Keratinocyte (primary cell): Measurements from ENCODE around the gene ERG. TPM values are rescaled to one million over a fixed set of nuclear protein-coding genes. Genes with fewer than 3 reads are reported as not detected.

ENCODE experiments used
- DNase-seq: peaks from one replicate; pipeline ENCODE4 v3.0.0-alpha.2; 2011; ENCODE audit warnings: low read depth, missing footprints, low spot score
- FAIRE-seq: peaks from 2 replicates; lab custom pipeline; 2011; peaks lifted over from hg19 to GRCh38; lab: Jason Lieb, UNC
- H2AFZ ChIP-seq: 2 replicates; pipeline ENCODE4 v1.6.0; 2012; ENCODE audit warnings: low read length, control low read depth, inconsistent platforms; ENCODE audit not compliant: control insufficient read depth
- H3K27ac ChIP-seq: 2 replicates; pipeline ENCODE4 v1.5.1; 2011; ENCODE audit warnings: low read length; ENCODE audit not compliant: control insufficient read depth, insufficient read depth
- H3K27me3 ChIP-seq: 3 replicates; pipeline ENCODE4 v1.6.0; 2011; ENCODE audit warnings: low read length; ENCODE audit not compliant: control insufficient read depth, insufficient read depth; ENCODE audit errors: extremely low read depth
- H3K36me3 ChIP-seq, 2 experiments: 2 replicates in 1 of 2; 3 replicates in 1 of 2; pipeline ENCODE4 v1.5.1; 2011; ENCODE audit warnings: low read length in 2 of 2, mild to moderate bottlenecking in 1 of 2; ENCODE audit not compliant: control insufficient read depth in 2 of 2, insufficient read depth in 2 of 2; ENCODE audit errors: extremely low read depth in 1 of 2
- H3K4me1 ChIP-seq: 3 replicates; pipeline ENCODE4 v1.5.1; 2011; ENCODE audit warnings: low read length; ENCODE audit not compliant: control insufficient read depth, insufficient read depth; ENCODE audit errors: extremely low read depth
- H3K4me2 ChIP-seq: 3 replicates; pipeline ENCODE4 v1.6.0; 2011; ENCODE audit warnings: low read depth, low read length; ENCODE audit not compliant: control insufficient read depth, insufficient read depth; ENCODE audit errors: extremely low read depth
- H3K4me3 ChIP-seq, 3 experiments: fragments of 200-600 bp in 1 of 3; sonication (generic) in 1 of 3; 2 replicates in 2 of 3; 3 replicates in 1 of 3; pipeline ENCODE4 v1.5.1; 2011 to 2016; ENCODE audit warnings: low read length in 3 of 3, mild to moderate bottlenecking in 3 of 3, control low read depth in 2 of 3, inconsistent platforms in 1 of 3, low read depth in 1 of 3, mixed read lengths in 1 of 3, mixed run types in 1 of 3, moderate library complexity in 1 of 3; ENCODE audit not compliant: control insufficient read depth in 2 of 3, insufficient read depth in 2 of 3; ENCODE audit errors: extremely low read depth in 1 of 3
- H3K79me2 ChIP-seq: 2 replicates; pipeline ENCODE4 v1.6.0; 2012; ENCODE audit warnings: low read length; ENCODE audit not compliant: control insufficient read depth, insufficient read depth
- H3K9ac ChIP-seq: 3 replicates; pipeline ENCODE4 v1.6.0; 2011; ENCODE audit warnings: low read length; ENCODE audit not compliant: control insufficient read depth, insufficient read depth; ENCODE audit errors: extremely low read depth
- H3K9me1 ChIP-seq: 3 replicates; pipeline ENCODE4 v1.6.0; 2011; ENCODE audit warnings: low read length; ENCODE audit not compliant: control insufficient read depth, insufficient read depth; ENCODE audit errors: extremely low read depth
- H3K9me3 ChIP-seq: 2 replicates; pipeline ENCODE4 v1.5.1; 2012; ENCODE audit warnings: low read depth, low read length; ENCODE audit not compliant: control insufficient read depth
- H4K20me1 ChIP-seq: 3 replicates; pipeline ENCODE4 v1.6.0; 2011; ENCODE audit warnings: low read length; ENCODE audit not compliant: control insufficient read depth, insufficient read depth; ENCODE audit errors: extremely low read depth
- CTCF ChIP-seq, 3 experiments: IDR thresholded peaks in 1 of 3; conservative IDR thresholded peaks in 1 of 3; optimal IDR thresholded peaks in 1 of 3; 2 replicates in 2 of 3; 3 replicates in 1 of 3; pipeline versions ENCODE3 to v1.5.1; 2011; ENCODE audit warnings: low read length in 3 of 3, mild to moderate bottlenecking in 3 of 3, moderate library complexity in 2 of 3, control low read depth in 1 of 3, inconsistent platforms in 1 of 3; ENCODE audit not compliant: insufficient read depth in 2 of 3; ENCODE audit errors: extremely low read depth in 1 of 3
- EZH2 ChIP-seq: IDR thresholded peaks from one replicate; pipeline ENCODE4 v1.6.1; 2012; ENCODE audit warnings: inconsistent platforms, mild to moderate bottlenecking, low read length, moderate library complexity
- dilution Hi-C: fragments of 300-500 bp; cut with MboI; formaldehyde crosslinking; loops from one replicate; pipeline ENCODE4 v1.7.0; 2020; ENCODE audit warnings: low sequenced_read_pairs; ENCODE audit not compliant: extremely low pct_ligation_motif_present
- polyA plus RNA-seq, 5 experiments: library from polyadenylated mRNA; depleted of rRNA in 3 of 5; stranded (reverse) in 3 of 5; stranded (forward) in 1 of 5; unstranded in 1 of 5; fragments of >200 nt; gene quantifications; 1 replicate in 1 of 5; 2 replicates in 3 of 5; 3 replicates in 1 of 5; pipeline versions ENCODE4 v1.2.1 to v1.2.3, GENCODE V29; 2011 to 2012; ENCODE audit warnings: missing spikeins in 2 of 5, low read depth in 1 of 5, low replicate concordance in 1 of 5

The ERG gene
- polyA plus RNA-seq, 1 donor (not counting 4 experiments of a cell fraction or from before 2014, with no cell fraction given) = 0.08 TPM

DNA sequence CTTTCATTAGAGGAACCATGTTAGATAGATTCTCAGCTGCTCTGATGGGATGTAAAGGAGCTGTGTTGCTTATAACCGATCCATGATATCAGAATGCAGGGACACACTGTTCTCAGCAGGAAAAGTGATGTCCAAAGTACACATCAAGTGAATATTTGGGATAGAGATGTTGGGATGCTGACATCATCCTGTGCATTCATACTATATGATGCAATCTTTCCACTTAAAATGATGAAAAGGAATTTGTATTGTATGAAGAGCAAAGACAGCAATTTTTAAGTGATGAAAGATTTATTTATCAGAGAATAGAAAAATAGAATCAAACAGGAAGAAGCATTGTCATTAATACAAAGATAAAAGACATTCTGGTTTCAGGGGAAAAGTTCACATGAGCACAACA, 110.1 kb downstream of the ERG start:
- Histone ChIP-seq H3K27ac (no peak overlapping the region), H3K4me2 (no peak overlapping the region), H3K9me3 (no peaks in the 10 kb centered on the region), H3K36me3 (no peaks in the 10 kb centered on the region), H3K4me1 (no peaks in the 10 kb centered on the region), H3K27me3 (no peaks in the 10 kb centered on the region), H3K9me1 (no peaks in the 10 kb centered on the region), H2AFZ (no peak overlapping the region), H3K4me3 (no peak overlapping the region), H3K9ac (no peak overlapping the region), H3K79me2 (no peaks in the 10 kb centered on the region), H4K20me1 (no peaks in the 10 kb centered on the region)
- dilution Hi-C loops = no loop called here
- TF ChIP-seq EZH2 (no peak), CTCF (optimal IDR thresholded peaks at IDR 0.05 in 1 of 3, IDR thresholded peaks at IDR 0.05 in 1 of 3, conservative IDR thresholded peaks at IDR 0.05 in 1 of 3; ENCODE audit: extremely low read depth in 1 of 3, insufficient read depth in 2 of 3, low read length in 3 of 3) (no peak)
- no peak for FAIRE-seq
- DNase-seq = no peak

GRCh38 chr21:38386967-38387366, 111.3 kb downstream of the ERG start:
- no peaks in the 10 kb centered on the region for H3K36me3 ChIP-seq
- dilution Hi-C loops = no loop called here
- DNase-seq (no peak), FAIRE-seq (no peak)
- H3K79me2 ChIP-seq = no peaks in the 10 kb centered on the region
- H3K9me1 ChIP-seq = no peaks in the 10 kb centered on the region
- no peak for TF ChIP-seq EZH2
- TF ChIP-seq CTCF (optimal IDR thresholded peaks at IDR 0.05 in 1 of 3, IDR thresholded peaks at IDR 0.05 in 1 of 3, conservative IDR thresholded peaks at IDR 0.05 in 1 of 3; ENCODE audit: extremely low read depth in 1 of 3, insufficient read depth in 2 of 3, low read length in 3 of 3) = no peak
- no peak overlapping the region for H2AFZ ChIP-seq
- H3K27ac ChIP-seq = no peak overlapping the region
- no peak overlapping the region for H3K4me2 ChIP-seq
- H3K4me1 ChIP-seq = no peaks in the 10 kb centered on the region
- H3K9ac ChIP-seq = no peak overlapping the region
- no peaks in the 10 kb centered on the region for H4K20me1 ChIP-seq
- no peaks in the 10 kb centered on the region for H3K9me3 ChIP-seq
- H3K27me3 ChIP-seq = no peaks in the 10 kb centered on the region
- no peak overlapping the region for H3K4me3 ChIP-seq
